22Rv1 (cell line): ENCODE measurements around the gene ZBTB7A.

ENCODE experiments used
- H3K27ac ChIP-seq: fragments of 450-650 bp; 2 replicates; pipeline ENCODE4 v1.5.1; 2017
- CTCF ChIP-seq: fragments of 450-650 bp; IDR thresholded peaks from 2 replicates; pipeline ENCODE4 v1.5.1; 2017; ENCODE audit warnings: mild to moderate bottlenecking
- ZFX ChIP-seq: fragments of 450-650 bp; IDR thresholded peaks from 2 replicates; pipeline ENCODE4 v1.6.1; 2017; ENCODE audit warnings: antibody characterized with exemption, borderline replicate concordance

Gene ZBTB7A

GRCh38 chr19:4036576-4037300 is 30.0 kb downstream of the ZBTB7A start:
- TF ChIP-seq ZFX (no peak), CTCF (no peak)
- H3K27ac ChIP-seq, result no peak overlapping the region

- no peak for TF ChIP-seq ZFX
- TF ChIP-seq CTCF, result no peak
- H3K27ac ChIP-seq, result no peak overlapping the region
Observed at GRCh38 chr19:4035582-4035981, 31.1 kb downstream of the ZBTB7A start.

DNA sequence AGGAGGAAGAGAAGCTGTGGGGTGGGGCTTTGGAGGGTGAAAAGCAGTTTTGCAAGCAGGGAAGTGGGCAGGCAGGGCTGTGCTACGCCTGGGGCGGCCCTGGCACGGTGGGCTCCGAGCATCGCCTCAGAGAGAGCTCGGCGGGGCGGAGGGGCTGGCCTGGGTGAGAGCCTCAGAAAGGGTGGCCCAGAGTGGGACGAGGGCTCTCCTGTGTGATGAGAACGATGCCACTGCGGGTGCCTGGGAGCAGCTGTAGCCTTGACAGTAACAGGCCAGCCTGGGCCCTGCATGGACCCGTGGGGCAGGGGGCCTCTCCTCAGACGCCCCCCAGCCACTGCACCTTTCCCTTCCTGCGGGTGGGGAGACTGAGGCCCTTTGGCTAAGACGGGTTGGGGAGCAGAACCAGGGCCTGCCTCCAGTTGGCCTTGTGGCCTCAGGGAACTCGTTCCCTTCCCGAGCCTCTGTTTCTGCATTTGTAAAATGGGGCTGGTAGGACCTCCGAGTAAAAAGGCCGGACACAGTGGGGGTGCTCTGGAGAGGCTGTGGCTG is 31.6 kb downstream of the ZBTB7A start:
- no peak for TF ChIP-seq CTCF
- TF ChIP-seq ZFX, result no peak
- H3K27ac ChIP-seq, result no peak overlapping the region

GRCh38 chr19:4034048-4035017 is 32.4 kb downstream of the ZBTB7A start:
- H3K27ac ChIP-seq, result no peak overlapping the region
- TF ChIP-seq CTCF (no peak), ZFX (no peak)

DNA sequence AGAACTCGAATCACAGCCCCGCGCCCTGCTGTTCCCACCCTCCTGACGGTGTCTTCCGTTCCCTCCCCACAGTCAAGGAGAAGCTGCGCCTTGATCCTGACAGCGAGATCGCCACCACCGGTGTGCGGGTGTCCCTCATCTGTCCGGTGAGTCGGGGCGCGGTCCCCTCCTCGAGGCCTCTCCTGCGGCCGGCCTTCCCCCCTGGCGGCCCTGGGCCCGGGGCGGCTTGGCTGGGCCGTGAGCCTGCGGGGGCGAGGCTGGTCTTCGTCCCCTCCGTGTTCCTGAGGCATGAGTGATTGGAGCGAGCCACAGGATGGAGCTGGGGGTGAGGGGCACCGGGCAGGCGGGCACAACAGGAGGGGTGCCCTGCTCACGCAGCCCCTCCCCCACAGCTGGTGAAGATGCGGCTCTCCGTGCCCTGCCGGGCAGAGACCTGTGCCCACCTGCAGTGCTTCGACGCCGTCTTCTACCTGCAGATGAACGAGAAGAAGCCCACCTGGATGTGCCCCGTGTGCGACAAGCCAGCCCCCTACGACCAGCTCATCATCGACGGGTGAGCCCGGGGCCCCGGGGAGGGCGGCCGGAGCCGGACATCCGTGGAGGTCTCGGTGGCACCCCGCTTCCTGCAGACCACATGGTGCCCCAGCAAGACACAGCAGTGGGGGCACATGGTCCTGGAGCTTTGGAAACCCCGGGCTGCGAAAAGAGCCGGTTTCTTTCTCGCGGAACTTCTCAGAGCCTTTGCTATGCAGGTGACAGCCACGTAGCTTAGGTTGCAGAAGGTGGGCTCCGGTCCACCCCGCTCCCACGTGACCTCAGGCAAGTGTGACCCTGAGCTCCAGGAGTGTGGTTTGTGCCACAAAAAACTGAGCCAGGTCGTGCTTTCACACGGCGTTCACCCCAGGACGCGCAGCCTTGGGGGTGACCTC is 33.4 kb downstream of the ZBTB7A start:
- TF ChIP-seq CTCF (no peak), ZFX (no peak)

GRCh38 chr19:4032436-4032835 is 34.3 kb downstream of the ZBTB7A start:
- TF ChIP-seq ZFX (no peak), CTCF (no peak)
- no peak overlapping the region for H3K27ac ChIP-seq

More for the DNA sequence above, 33.4 kb downstream of the ZBTB7A start:
- no peak overlapping the region for H3K27ac ChIP-seq
